NCI-H1436 (cell line): ENCODE results near the gene ROBO3.

ENCODE experiments used
- DNase-seq: peaks from one replicate; lab custom pipeline; 2025; lab: John Stamatoyannopoulos, UW

ROBO3 gene

DNA sequence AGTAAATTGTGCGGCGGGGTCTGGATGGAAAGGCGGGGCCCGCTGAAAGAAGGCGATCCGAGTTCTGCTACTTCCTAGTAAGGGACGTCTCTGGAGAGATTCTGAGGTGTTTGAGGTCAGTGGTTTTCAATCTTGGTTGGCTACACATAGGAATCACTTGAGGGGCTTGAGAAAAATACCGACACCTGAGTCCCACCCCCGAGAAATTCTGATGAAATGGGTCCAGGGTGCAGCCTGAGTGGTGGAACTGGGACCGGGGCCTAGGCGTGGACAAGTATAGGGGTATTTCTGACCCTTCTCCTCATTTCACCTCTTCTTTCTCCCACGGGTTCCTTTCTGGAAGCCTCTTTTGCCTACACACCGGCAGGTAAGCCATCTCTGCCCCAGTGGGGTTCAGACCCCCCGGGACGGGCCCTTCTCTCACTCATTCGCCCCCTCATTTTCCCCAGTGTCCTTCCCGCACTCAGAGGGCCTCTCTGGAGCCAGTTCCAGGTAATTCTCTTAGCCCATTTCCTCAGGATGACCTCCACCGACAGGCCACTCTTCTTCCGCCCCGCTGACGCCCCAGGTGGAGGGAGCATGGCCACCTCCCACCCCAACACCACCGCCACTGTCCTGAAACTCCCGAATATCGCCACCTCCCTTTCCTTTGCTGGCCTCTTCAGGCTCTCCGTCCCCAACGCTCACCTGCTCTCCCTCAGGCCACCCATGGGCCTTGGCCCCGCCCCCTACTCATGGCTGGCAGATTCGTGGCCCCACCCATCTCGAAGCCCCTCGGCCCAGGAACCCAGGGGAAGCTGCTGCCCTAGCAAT lies 11.8 kb downstream of the ROBO3 start:
- no peak for DNase-seq

DNA sequence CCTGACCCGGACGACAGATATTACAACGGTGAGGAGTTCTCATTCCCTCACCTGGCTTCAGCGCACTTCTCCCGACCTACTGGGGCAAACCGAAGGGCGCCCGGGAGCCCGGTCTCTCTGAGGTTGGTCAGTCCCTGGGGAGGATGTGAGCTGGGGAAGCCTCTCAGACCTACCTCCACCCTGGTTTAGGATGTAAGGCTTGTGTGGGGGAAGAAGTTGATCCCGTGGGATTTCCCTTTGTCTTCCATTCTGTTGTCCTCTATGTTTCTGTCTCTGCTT lies 12.3 kb downstream of the ROBO3 start:
- no peak for DNase-seq

DNA sequence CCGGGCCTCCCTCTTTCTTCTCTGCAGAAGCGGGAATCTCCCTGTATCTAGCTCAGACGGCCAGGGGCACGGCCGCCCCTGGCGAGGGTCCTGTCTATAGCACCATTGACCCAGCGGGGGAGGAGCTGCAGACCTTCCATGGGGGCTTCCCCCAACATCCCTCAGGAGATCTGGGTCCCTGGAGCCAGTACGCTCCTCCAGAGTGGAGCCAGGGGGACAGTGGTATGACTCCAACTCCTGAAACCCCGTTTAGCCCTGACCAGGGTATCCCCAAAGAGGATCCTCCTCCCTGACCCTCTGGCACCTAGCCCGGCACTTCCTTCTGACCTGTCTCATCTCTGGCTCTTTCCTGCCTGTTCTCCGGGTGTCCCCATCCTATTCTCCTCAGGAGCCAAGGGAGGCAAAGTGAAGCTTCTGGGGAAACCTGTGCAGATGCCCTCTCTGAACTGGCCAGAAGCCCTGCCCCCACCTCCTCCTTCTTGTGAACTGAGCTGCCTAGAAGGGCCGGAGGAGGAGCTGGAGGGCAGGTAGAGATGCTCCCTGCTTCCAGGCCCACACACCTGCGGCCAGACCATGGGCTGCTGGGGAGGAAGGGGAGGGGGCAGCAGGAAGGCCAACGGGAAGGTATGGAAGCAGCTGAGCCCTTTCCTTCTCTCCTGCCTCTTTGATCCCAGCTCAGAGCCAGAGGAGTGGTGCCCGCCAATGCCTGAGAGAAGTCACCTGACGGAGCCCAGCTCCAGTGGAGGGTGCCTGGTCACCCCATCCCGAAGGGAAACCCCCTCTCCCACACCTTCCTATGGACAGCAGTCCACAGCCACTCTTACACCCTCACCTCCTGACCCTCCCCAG lies 12.9 kb downstream of the ROBO3 start:
- DNase-seq: no peak

DNA sequence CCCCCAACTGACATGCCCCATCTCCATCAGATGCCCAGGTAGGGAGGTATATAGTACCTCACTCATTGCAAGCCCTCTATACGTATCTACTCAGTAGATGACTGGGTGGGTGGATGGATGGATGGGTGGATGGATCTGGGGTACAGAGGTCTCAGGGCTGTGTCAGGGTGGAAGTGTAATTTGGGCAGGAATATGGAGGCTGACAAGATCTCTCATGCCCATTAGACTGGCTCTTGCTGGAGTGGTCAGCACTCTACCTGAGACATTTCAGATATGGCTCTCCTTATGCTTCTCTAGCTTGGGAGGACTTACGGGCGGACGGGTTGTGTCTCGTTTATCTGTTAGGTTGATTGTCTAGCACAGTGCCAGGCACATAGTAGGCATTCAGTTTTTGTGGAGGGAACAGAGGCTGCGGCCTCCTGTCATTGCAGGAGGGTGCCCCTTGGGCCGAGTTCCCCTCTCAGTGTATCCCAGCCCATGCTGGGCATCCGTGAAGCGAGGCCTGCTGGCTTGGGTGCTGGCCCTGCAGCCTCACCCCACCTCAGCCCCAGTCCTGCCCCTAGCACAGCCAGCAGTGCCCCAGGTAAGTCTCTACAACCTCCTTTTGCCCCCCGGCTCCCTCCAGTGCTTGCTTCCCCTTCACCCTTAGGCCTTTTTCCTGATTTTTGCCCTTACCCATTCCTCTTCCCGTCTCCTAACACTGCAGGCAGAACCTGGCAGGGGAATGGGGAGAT lies 13.7 kb downstream of the ROBO3 start:
- no peak for DNase-seq

DNA sequence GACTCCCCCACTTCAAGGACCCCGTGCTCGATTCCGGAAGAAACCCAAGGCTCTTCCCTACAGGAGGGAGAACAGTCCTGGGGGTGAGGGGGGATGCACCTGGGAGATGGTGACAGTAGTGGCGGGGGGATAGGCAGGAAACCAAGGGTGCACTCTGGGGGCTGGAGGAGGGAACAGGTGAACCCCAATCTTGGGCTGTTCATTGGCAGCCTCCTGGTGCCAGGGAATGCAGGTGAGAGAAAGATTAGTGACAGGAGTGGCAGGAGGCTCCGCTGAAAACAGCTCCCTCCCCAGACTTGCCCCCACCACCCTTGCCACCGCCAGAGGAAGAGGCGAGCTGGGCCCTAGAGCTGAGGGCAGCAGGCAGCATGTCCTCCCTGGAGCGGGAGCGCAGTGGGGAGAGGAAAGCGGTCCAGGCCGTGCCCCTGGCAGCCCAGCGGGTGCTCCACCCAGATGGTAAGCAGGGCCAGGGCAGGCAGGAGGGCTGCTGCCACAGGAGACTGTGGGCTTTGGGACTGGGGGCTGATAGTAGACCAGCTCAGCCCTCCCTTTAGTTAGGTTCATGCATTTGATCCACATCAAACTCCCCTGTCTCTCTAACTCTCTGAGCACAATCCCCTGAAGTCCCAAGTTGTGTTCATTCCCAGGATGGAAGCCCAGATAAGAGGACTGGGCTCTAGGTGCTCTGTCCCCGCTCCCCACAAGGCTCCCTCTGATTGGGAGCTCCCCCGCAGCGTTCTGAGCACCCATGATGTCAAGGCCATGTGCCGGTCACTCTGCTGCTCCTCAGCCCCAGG lies 14.5 kb downstream of the ROBO3 start:
- DNase-seq: no peak

DNA sequence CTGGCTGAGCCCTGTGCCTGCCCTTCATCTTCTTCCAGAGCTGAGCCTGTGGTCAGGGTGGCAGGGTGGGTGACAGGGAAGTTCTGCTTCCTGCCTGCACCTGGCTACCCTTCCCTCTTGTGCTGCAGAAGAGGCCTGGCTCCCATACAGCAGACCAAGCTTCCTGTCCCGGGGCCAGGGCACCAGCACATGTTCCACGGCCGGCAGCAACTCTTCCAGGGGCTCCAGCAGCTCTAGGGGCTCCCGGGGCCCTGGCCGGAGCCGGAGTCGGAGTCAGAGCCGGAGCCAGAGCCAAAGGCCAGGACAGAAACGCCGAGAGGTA lies 15.0 kb downstream of the ROBO3 start:
- DNase-seq: no peak

DNA sequence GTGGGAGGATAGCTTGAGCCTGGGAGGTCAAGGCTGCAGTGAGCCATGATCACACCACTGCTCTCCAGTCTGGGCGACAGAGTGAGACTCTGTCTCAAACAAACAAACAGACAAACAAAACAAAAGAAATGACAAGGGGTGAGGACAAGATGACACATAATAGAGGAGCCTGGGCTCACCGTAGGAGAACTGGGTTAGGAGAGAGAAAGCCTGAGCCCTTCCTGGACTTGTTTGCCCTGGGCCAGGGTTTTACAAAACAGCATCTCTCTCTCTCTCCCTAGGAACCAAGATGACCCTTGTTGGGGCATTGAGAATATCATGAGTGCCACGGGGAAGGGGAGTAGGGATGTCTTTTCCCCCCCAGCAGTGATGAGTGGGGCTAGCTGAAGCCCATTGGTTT lies 15.7 kb downstream of the ROBO3 start:
- DNase-seq: no peak

DNA sequence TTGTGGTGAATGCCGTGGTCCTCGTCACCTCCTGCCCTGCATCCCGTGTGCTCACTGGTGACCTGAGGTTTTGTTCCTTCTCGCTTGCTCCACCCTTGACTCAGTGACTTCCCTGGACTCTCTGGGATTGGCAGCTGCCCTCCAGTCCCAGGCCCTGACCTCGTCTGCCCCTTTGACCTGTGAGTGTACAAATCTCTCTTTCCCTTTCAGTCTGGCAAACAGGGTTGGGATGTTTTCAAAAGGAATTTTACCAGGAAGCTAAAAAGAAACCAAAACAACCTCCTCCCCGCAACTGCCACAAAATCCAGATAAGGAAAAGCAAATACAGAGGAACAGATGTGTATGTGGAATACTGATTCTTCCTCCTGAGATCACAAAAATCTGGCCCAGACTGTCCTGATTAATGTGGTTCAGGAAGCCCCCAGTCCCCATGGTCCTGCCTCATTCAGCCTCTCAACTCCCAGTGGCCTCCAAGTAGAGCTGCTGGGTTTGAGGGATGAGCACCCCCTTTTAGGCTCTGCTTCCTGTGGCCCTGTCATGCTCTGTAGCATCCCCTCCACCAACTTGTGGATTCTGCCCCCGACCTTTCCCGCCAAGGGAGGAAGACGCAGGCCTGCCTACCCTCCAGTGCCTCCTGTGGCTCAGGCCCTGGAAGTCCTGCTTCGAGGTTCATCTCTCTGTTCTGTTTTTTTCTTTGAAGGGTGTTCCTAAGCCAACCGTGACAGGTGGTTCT lies 17.3 kb downstream of the ROBO3 start:
- no peak for DNase-seq

DNA sequence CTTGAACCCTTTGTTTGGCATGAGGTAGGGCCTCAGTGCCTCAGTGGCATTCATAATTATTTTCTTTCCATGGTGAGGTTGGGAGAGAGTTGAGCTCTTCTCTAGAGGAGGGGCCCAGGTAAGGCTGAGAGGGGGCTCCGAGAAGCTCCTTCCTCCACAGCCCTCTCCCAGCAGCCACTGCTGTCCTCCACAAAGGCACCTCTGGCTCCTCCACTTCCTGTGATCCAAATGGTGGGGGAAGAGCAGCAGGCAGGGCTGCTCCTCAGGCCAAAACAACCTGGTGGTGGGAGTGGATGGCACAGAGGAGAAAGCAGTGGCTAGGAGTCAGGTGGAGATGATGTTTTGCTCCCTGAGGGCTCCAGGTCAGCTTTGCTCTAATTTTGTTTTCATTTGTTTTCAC lies 19.1 kb downstream of the ROBO3 start:
- DNase-seq: no peak

DNA sequence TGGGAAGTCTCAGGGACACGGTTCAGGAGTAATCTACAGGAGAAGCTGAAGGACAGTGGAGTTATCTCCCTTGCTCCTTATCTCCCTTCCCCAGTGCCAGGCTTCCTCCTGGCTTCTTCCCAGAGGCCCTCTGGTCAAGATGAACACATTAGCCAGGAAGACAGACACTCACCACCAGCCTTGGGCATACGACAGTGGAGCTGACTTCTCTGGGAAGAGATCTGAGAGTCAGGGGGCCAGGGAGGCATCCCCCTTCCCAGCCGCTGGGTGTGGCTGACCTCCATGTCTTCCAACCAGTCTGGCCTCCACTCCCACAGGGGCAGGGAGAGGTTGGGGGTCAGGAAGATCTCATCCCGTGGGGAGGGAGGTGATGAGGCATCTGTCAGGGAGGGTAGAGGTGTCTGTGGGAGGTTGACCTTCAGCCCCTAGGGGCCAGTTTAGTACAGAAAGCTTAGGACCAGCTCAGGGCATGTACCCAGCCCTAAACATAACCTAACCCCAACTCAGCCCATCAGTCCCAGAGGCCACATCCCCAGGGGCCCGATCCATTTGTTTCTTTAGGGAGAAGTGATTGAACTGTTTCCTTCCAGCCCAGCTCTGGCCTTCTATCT lies 19.7 kb downstream of the ROBO3 start:
- DNase-seq: no peak

DNA sequence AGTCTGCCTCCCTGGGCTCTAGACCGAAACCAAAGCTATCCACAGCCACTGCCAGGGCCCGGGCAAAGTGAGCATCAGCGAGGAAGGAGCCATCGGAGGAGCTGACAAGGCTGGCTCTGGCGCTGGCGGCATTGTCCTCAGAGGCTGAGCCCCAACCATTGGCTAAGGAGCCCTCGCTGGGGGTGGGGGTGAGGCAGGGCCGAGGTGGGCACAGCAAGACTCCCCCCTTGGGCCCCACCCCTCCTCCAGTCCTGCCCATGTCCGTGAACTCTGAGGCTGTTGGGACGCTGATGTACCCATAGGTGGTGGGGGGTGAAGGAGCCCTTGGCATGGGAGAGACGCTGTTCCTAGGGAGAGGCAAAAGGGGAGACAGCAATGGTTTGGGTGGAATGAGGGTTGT lies 21.2 kb downstream of the ROBO3 start:
- DNase-seq: no peak

DNA sequence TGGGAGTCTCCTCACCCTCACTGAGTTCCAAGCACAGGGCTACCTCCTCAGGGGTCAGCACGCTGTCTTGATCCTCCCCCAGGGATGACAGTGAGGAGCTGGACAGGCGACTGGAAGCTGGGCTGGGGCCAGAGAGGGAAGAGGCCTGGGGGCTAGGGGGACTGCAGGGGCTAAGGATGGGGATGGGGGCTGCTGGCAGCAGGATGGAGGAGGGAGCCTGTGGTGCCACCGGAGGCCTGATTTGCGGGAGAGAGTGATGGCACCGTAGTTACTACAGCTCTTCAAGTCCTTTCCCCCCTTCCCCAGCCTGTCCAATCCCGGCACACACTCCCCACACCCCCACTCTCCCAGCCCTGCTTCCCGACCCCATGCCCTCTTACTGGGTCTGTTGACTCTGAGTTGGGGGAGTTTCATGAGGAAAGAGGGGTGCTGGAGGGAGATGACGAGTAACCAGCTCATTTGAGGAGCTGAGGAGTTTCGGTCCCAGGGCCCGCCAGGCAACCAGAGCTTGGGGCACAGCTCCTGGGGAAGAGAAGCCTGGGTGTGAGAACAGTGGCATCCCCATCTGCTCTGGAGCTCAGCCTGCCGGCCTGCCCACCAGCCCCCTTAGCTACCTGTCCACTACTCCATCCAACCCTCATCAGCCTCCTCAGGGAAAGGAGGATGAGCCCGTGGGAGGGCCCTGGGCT lies 21.9 kb downstream of the ROBO3 start:
- no peak for DNase-seq

DNA sequence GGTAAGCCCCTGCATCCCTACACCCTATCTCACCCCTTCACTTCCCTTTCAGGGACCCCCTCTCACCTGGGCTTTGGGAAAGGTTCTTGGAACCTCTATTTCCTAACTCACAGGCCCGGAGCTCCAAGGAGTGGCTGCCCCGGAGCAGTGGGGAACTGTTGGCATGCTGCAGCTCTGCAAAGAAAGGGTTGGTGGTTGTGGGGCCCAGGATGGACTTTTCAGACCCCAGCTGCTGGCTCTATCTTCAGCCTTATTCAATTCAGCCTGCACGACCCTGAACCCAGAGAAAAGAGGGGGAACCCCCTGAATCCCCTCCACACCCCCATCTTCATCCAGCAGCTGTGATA lies 22.4 kb downstream of the ROBO3 start:
- no peak for DNase-seq

DNA sequence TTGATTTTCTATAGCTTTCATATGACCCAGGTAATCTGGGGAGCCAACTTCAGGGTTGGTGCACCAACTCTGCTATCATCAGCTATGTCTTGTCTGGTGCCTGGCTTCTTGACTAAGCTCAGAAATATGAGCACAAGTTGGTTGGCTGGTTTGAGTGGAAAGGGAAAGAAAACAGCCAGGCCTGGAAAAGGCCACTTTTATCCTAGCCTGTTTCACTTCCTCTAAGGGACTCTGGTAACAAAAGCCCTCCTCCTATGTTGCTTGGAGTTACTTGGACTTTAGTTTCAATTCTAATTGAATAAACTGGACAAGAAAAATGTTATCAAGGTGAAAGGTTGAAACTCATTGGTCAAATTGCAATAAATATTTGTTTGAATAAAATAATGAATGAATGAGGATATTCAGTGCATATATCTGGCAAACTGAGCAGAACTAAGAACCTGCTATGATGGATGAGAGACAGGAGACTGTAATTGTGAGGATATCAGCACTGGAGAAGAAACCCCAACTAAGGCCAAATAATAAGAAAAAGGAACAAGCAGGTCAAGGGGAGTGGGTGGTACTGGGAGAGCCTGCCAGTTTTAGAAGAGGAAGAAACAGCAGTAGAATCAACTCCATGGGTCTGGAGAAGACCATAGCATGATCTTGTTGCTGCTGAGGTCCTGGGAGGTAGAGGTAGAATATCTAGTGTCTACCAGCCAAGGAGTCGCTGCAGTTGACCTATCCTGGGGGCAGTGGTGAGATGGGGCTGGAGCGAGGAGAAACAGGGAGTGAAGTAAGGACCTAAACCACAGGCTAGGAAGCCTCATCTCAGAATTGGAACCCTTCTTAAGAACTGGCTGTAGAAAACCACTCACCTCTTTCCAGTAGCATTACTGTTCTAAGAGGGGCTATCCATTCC lies 24.2 kb downstream of the ROBO3 start:
- no peak for DNase-seq

DNA sequence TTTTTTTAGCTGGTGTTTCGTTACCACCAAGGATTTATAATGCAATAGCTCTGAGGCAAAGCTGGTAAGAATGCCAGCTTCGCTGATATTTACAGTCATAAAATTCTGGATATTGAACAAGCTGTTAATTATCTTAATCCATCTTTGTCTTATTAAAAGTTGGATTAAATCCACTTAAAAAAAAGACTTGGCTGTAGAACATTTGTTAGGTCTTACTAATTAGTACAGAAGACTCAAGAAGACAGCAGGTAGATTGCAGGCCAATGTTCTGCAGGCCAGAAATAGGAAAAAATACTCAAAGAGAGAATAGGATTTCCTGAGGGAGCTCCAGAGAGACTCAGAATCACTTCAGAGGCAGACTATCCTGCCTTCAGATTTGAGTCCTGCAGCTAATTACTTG lies 24.9 kb downstream of the ROBO3 start:
- DNase-seq: no peak

DNA sequence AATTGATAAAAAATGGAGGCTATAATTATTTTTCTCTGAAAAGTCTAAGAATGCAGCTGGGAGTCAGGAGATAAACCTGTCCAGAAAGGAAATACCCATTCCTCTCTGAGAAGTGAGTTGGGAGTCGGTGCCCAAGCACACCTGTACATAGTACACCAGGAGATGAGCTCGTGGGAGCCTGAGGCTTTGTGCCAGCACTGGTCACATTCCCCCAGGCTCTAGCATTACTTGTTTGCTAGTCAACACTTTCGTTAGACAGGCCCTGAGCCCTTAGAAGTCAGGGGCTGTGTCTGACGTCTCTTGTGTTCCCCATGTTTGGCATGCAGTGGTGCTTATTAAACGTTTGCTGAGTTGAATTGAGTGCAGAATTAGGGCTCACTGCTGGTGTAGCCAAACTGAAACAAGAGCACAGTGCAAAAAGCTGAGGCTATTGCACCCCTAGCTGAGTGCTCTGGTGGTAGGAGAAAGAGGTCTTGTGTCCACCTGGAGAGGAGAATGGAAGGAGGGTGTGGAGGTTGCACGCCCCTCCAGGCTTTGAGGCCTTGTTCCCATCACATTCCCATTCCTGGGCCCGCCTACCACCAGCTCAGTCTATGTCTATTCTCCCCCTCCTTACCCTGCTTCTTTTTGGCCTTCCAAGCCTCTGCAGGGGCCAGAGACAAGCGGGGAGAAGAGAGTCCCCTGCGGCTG lies 25.6 kb downstream of the ROBO3 start:
- DNase-seq: no peak

DNA sequence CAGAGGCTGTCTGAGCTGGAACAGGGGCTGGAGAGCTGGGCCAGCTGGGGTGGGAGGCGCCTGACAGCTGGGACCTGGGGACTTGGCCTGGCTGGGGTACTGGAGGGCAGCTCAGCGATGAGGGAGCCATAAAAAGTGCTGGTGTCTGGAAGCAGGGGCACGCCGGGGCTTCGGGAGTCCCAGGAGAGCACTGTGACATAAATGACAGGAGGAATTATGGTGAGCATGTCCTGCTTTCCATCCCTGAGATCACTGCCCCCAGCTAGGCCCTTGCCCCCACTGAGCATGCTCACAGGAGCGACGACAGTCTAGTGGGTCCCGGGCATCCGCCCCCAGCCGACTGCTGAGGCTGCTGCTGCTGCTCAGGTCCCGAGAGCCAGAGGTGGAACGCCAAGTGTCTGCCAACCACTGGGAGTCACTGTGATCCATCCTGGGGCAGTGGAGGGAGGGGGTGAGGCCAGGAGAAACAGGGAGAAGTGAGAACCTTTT lies 26.2 kb downstream of the ROBO3 start:
- DNase-seq: no peak

DNA sequence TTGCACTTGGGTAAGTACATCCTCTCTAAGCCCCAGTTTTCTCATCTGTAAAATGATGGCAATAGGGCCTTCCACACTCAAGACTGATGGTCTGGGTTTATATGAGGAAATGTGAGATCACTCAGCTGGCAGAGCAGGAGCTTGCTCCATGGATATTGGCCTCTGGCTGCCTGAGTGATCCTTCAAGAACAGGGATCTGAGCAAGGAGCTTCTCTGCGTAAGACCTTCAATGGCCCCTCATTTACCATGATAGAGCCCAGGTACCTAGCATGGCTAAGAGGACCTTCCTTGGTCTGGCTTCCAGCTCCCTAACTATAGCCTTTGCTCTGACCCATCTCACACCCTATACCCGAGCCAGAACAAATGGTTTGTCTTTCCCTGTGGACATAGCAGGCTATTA lies 26.9 kb downstream of the ROBO3 start:
- no peak for DNase-seq
